DMS 273 (cell line): ENCODE results near the gene KIAA1755.

Source experiments
- DNase-seq: peaks from one replicate; lab custom pipeline; 2025; ENCODE audit not compliant: unreplicated experiment; lab: John Stamatoyannopoulos, UW

The KIAA1755 gene

DNA sequence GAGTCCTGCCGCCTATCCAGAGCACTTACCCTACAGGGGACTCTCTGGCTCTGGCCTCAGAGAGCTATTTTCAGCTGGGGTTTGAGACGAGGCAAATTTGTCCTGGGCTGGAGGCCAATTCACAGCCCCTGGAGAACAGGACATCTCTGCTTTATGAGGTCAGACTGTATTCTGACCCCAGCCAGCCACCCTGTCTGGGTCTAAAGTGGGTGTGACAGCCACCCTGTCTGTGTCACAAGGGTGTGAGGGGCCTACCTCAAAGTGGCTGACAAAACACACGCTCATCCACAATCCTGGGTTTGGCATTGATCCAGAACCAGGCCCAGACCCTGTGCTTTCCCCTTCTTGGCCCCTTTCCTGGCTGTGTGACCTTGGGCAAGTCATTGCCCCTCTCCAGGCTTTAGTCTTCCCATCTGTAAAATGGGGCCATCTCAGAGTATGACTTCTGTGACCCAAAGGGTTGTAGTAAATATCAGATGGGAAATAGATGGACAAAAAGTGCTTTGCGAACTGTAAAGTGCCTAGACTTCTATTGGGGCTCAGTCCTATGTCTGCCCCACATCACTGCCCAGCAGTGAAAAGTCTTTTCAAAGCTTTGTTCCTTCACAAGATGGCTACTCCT lies 51.4 kb downstream of the KIAA1755 start:
- no peak for DNase-seq

DNA sequence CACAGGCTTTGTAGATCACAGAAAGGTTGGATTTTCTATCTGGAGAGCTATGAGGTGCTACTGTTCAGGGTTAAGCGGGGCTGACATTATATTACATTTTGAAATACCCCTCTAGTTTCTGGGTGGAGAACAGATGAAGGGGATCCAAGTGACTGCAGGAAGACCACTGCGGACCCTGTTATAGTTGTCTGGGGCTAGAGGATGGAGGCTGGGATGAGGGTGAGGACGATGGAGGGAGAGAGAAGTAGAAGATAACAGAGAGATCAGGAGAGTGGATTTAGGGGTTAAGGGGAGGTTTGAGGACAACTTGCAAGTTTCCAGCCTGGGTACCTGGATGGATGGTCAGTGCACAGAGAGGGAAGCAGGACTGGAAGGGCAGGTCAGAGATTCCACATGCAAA lies 52.0 kb downstream of the KIAA1755 start:
- DNase-seq = no peak

DNA sequence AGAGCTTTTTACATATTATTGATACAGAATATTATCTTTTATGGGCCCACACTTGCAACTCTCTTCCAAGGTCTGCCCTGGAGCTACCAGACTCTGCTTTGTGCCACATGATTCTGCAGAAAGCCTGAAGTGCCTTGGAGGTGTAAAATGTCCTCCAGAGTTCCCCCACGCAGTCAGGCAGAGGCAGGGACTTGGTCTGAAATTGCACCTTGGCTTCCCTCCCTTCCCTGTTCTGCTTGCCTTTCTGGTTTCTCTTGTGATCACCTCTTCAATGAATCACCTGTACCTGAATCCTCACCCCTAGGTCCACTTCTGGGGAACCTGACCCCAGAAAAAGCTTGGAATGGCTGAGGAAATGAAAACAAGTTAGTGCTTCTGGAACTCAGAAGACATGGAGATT lies 52.4 kb downstream of the KIAA1755 start:
- DNase-seq = no peak

DNA sequence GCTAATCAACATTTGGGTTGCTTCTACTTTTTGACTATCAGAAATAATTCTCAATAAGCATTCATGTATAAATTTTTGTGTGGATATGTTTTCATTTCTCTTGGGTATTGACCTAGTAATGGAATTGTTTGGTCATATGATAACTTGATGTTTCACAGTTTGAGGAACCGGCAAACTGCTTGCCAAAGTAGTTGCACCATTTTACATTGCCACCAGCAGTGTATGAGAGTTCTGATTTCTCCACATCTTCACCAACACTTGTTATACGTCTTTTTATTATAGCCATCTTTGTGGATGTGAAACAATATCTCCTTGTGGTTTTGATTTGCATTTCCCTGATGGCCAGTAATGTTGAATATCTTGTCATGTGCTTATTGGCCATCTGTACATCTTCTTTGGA lies 52.9 kb downstream of the KIAA1755 start:
- DNase-seq = no peak

DNA sequence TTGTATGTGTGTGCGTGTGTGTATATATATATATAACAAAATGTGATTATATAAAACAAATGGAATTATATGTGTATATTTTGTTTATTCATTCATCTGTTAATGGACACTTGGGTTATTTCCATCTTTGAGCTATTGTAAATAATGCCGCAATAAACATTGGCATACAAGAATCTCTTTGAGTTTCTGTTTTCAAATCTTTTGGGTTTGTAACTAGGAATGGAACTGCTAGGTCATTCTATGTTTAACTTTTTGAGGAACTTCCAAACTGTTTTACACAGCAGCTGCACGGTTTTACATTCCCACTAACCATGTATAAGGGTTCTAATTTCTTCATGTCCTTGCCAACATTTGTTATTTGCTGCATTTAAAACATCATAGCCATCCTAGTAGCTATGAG lies 55.5 kb downstream of the KIAA1755 start:
- DNase-seq = no peak

DNA sequence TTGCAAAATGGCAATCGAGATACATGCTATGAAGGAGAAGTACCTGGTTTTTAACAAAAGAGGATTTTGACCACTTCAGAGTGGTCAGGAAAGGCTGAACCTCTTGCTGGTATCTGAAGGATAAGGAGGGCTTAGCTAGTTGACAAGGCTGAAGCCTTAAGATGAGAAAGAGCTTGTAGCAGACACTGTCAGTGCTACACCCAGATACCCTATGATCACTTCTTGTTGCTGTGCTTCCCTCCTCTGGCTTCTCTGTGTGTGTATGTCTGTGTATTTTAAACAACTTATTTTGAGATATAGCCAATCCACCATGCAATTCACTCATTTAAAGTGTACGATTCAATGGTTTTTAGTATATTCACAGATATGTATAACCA lies 56.6 kb downstream of the KIAA1755 start:
- DNase-seq = no peak

DNA sequence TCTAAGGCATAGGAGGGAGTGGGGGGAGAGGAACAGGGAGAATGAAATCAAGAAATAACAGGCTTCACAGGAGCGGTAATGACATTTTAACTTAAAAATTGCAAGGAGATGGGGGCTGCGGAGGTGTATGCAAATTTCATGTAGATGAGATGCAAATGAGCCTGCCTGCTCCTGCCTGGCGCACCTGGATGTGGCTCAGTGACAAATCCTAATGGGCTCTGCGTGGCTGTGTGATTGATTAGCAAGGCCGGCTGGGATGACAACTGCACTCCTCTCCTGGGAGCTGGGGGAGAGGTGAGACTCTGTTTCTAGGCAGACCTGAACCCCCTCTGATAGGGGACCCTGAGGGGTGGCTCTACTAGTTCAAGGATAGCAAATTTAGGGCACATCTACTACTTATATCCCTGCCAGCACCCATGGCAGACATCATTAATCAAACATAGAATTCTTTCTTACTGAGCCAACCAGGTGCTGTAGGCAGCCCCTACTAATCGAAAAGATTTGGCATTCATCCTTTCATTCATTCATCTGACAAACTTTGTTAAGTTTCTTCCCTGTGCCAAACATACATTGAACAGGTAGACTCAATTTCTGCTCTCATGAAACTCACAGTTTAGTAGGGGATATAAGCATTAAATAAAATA lies 57.1 kb downstream of the KIAA1755 start:
- no peak for DNase-seq

DNA sequence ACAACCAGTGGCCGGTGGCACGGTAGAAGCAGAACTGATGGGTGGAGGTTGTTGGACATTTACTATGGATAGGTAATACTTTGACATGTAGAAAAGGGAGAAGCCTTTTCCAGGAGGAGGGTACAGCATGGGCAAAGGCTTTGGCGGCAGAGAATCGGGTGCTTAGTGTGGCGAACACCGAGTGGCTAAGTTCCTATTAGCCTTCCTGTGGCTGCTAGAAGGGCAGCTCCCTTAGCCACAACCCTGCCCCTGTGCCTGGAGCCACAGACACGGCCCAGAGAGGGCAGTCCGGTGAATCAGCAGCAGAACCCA lies 57.6 kb downstream of the KIAA1755 start:
- no peak for DNase-seq

DNA sequence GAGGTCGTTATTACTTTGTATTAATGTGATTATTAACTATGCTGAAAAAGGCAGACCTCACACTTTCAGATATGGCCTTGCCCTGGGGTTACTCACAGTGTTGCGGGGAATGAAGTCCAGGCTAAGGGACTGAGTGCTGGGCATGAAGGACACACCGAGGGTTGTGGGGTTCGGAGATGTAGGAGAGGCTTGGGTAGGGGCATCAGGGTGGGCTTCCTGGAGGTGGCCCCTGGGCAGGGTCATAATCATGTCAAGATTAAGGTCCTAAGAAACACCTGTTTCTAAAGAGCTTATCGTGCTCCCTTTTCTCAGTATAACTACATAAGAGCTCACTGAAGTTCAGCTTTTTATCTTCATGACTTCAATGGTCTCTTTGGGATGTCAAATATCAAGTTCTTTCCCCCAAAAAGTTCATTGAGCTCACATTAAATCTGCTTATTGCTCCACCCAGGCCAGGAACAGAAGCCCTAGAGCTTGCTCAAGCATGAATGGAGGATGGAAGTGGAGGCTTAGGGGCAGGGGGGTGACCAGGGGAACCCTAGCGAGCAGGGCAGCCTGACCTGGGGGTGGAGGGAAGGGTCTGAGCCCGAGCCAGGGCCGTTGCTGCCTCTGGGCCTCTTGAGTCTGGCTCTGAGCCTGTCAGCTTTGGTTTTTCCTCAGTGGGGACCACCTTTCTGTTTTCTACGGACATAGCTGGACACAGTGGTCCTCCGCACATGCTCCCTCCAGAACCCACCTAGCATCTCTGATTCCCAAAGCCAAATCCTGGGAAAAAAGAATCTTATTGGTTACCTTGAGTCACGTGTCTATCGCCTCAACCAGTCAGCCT lies 58.2 kb downstream of the KIAA1755 start:
- no peak for DNase-seq

DNA sequence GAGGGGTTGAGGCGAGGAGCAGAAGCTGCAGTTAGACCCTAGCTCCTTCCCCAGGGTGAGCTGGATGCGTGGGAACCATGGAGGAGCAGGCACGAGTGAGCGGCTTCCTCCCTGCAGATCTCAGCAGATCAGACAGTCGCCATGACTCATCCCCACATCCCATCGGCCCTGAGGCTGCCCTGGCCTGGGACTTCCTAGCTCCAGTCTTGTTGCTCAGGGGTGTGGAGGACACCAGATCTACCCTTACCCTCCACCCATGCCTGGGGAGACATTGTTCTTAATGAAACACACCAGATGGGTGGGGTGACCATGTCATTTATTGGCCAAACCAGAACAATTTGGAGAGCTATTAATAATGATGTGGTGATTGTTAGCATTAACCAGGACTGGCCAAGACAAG lies 59.2 kb downstream of the KIAA1755 start:
- DNase-seq = no peak

DNA sequence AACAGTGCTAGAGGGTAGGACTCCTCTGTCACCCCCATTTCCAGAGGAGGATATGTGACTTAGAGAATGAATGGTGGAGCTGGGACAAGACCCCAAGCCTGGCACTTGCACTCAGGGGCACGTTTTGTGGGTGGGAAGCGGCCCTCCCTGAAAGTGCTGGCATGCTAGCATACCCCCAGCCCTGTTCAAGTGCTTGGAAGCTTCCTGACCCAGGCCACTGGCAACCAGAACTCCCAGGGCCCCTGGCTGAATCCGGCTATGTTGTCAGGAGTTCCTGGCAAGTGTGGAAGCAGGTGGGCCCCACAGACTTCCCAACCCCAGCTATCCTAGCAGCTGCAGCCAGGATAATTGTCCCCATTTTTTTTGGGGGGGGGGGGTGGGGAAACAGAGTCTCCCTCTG lies 59.9 kb downstream of the KIAA1755 start:
- DNase-seq = no peak

DNA sequence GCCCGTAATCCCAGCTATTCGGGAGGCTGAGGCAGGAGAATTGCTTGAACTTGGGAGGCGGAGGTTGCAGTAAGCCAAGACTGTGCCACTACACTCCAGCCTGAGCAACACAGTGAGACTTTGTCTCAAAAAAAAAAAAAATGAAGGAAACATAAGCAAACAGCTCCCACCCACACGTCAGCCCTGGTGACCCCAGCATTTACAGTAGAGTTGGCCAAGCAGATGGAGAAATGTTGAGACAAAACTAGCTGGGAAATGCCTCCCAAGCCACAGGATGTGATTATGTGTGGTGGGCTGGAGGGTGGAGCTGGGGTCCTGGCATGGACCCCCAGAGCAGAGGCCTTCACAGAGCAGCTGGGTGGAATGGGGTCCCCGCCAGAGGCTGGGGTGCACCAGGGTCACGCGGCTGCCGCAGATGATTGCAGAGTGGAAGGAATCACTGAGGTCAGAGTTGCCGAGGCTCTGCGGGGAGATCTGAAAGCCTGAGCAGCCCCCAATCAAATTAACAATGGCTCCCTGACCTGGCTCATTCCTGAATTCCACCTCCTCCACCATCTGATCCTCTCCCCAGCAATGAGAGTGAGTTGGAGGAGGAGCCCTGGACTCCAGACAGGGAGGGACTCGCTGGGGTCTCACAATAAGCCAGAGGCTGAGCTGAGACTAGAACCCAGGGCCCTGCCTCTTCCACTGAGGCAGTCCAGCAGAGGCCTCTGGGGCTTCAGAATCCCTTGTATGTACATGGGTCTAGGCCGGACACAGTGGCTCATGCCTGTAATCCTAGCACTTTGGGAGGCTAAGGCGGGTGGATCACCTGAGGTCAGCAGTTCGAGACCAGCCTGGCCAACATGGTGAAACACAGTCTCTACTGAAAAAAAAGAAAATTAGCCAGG lies 60.8 kb downstream of the KIAA1755 start:
- DNase-seq = no peak

DNA sequence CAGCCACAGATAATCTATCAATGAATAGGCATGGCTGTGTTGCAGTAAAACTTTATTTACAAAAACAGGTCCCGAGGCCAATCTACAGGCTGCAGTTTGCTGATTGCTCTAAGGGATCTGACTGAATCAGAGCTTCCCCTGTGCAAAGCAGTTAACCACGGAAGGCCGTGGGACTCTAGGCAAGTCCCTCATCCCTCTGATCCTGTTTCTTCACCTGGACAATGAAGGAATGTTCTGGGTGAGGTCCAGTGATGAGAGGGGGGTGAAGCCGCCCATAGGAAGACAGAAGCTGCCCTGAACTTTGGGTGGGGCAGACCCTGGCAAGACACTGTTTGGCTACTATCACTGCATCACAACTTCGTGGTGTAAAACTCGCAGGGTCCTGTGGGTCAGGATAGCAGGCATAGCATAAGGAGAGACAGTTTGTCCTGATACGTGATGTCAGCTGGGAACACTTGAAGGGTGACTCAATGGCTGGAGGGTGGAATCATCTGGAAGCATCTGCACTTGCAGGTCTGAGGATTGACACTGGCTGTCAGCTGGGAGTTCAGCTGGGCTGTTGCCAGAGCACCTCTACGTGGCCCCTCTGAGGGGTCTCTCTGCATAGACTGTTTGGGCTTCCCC lies 62.2 kb downstream of the KIAA1755 start:
- DNase-seq = no peak

DNA sequence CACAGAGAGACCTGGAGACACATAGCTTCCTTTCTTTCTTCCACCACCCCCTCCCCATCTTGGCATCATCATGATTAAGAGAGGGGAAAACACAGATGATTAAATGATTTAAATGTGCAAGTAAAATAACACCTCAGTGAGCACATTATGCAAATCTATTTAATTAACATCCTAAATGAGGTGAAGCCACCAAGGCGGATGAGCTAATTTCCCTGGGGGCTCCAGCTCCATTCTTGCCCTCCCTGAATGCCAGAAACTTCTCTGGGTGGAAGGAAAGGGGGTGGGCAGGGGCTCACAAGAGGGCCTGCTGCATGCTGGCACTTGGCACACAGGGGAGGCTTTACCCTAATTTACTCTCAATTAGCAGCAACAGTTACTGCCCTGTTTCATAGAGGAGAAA lies 62.9 kb downstream of the KIAA1755 start:
- no peak for DNase-seq

DNA sequence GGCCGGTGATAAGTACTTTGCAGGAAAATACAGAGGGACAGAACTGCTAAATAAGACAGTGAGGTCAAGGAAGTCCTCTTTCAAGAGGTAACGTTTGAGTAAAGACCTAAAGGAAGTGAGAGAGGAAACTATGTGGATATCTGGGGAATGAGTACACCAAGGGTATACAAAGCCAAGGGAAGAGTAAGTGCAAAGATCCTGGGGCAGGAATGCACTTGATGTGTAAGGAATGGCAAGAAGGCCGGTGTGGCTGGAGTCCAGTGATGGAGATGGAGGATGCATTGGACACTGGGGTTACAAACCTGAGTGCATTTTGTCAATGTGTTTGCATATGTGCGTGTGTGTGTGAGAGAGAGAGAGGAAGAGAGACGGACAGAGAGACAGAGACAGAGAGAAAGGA lies 63.3 kb downstream of the KIAA1755 start:
- no peak for DNase-seq

DNA sequence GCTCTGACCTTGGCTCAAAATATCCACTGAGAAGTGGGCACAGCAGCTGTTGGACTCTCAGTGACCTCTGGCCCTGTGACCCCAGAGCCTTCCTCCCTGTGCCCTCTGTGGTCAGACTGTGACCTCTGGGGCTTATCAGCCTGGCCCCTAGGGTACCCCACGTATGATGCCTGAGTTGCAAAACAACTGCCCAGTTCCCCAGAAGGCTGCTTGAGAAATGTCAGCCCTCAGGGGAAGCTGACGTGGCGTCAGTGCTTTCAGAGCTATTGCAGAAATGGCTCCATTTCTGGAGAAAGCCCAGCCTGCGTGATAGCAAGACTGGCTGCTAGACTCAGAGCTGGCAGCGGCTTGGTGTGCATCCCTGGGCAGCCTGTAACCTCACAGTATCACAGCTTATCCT lies 63.9 kb downstream of the KIAA1755 start:
- no peak for DNase-seq

DNA sequence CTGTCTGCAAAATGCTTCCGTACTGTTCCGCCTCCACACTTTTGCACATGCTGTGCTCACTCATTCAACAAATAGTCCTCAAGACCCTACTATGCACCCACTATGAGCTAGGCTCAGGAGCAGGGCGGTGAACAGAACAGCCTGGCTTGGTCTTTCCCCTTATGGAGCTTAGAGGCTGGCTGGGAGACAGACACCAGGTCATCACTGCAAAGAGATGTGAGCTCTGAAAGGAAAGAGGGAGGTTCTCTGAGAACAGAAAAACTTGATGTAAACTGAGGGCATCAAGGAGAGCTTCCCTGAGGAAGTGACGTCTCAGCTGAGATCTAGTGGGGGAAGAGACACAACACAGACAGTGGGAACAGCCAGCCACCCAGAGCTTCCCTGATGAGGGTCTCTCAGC lies 64.5 kb downstream of the KIAA1755 start:
- DNase-seq = no peak

DNA sequence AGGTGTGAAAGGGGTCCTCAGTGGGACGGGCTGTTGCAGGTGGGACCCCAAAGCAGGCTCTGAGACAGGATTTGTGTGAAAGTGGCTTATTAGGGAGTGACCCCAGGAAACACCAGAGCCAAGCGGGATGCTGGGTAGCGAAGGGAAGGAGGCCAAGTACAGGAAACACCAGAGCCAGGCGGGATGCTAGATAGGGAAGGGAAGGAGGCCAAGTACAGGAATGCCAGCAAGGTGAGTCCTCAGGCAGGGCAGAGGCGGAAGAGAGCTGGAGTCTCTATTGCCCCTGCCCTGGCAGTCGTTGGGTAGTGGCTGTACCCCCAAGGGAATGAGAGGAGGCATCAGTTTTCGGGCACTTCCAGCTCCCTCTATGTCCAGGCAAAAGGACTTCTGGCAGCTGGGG lies 65.0 kb downstream of the KIAA1755 start:
- DNase-seq = no peak

DNA sequence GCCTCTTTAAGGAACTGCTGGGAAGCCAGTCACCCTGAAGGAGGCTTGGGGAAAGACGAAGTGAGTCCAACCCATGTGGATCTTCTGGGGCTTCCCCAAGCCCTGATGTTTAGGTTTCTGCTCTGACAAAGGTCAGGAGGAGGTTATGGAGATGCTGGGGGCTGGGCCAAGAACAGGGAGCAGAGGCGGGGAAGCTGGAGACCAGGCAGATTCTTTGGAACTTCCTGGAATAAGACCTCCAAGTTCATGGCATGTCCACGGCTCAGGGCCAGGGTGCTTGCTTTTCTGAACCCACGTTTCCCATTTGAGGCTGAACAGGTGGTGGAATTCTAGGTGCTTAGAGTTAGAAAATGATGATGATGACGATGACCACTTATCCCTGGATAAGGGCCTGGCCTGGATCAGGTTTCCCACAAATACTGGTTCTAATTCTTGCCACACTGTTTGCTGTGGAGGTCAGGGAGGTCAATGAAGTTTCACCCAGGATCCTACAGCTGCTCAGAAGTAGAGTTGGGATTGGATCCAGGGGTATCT lies 65.5 kb downstream of the KIAA1755 start:
- no peak for DNase-seq

DNA sequence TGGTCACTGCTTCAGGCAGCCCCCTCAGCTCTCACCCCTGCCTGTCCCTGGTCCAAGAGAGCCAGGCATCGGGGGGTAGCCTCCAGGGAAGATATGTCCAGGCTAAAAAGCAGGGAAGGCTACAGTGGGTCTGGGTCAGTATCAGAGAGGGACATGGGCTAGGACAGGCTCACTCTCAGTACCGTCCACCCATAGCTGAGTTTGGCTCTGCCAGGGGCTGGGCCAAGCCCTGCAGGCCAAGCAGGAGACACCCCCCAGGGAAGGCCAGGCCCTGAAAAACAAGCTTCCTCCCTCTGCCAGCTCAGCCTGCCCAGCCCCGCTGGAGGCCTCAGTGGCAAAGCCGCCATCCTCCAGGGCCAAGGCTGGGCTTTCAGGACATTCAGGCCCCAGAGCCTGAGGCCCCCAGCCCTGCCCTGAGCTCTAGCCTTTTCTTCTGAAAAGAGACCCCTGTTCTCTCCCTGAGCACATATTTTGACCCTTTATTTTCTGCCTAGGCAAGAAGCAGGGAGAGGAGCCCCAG lies 66.9 kb downstream of the KIAA1755 start:
- DNase-seq = no peak
